HCT116 (cell line): ENCODE results near the gene TMCO4. TPM values are rescaled to one million over a fixed set of nuclear protein-coding genes. Genes with fewer than 3 reads are reported as not detected.

Experiments
- ATAC-seq: fragments of 200-7000 bp; cut with Tn5 transposase; 2 replicates; pipeline ENCODE4 v1.9.1; 2020; ENCODE audit warnings: mild to moderate bottlenecking, moderate library complexity
- BruUV-seq: library from RNA; stranded (reverse); fragments of 400-500 nt; replicated peaks from 2 replicates; lab custom pipeline; 2021; lab: Mats Ljungman, UMichigan
- CTCF ChIA-PET: fragments of 300-600 bp; sonication (Branson Sonifier 250); formaldehyde crosslinking; loops from one replicate; lab custom pipeline; 2021; ENCODE audit warnings: antibody characterized with exemption; lab: Charles Lee
- POLR2A ChIA-PET: fragments of 300-600, 350-600 bp; sonication (Branson Sonifier 250); formaldehyde crosslinking; loops from one replicate; lab custom pipeline; 2021; ENCODE audit warnings: antibody characterized with exemption; lab: Charles Lee
- RAD21 ChIA-PET, 2 experiments: fragments of 300-600 bp; sonication (Branson Sonifier 250); formaldehyde crosslinking; loops; one replicate each; lab custom pipeline; 2023; ENCODE audit warnings: low total read pairs in 2 of 2; ENCODE audit not compliant: uncharacterized antibody in 2 of 2, unreplicated experiment in 2 of 2, low non-redundant PET in 1 of 2; lab: Charles Lee
- DNase-seq: peaks from one replicate; pipeline ENCODE4 v3.0.0-alpha.2; 2010; ENCODE audit warnings: low read depth, low spot score
- H2AFZ ChIP-seq: fragments of 200-600 bp; shearing (Covaris generic), sonication (generic); 2 replicates; pipeline ENCODE4 v1.6.1; 2017; ENCODE audit warnings: low read depth, mixed run types, mixed read lengths, antibody characterized with exemption, low read length; ENCODE audit not compliant: poor library complexity, severe bottlenecking
- H3K27ac ChIP-seq: 2 replicates; pipeline ENCODE4 v1.5.1; 2012; ENCODE audit warnings: low read depth, low read length
- H3K27me3 ChIP-seq: fragments of 200-600 bp; sonication (generic); 2 replicates; pipeline ENCODE4 v1.6.1; 2016; ENCODE audit warnings: mixed run types, low read length, mixed read lengths; ENCODE audit not compliant: insufficient read depth
- H3K36me3 ChIP-seq, 2 experiments: fragments of 200-500 bp in 1 of 2; fragments of 200-600 bp in 1 of 2; sonication (Bioruptor generic) in 1 of 2; sonication (generic) in 1 of 2; 2 replicates each; pipeline versions ENCODE4 v1.5.1 to v1.6.1; 2014 to 2016; ENCODE audit warnings: low read length in 2 of 2, inconsistent platforms in 1 of 2, mixed read lengths in 1 of 2, mixed run types in 1 of 2; ENCODE audit not compliant: insufficient read depth in 2 of 2, control insufficient read depth in 1 of 2
- H3K4me1 ChIP-seq, 2 experiments: fragments of 200-600 bp in 1 of 2; sonication (generic) in 1 of 2; 2 replicates each; pipeline versions ENCODE4 v1.5.1 to v1.6.1; 2012 to 2017; ENCODE audit warnings: low read length in 2 of 2, inconsistent platforms in 1 of 2, mild to moderate bottlenecking in 1 of 2, mixed read lengths in 1 of 2, mixed run types in 1 of 2, moderate library complexity in 1 of 2; ENCODE audit not compliant: insufficient read depth in 2 of 2, control insufficient read depth in 1 of 2
- H3K4me2 ChIP-seq: fragments of 200-600 bp; sonication (generic); 2 replicates; pipeline ENCODE4 v1.6.1; 2017; ENCODE audit warnings: mixed run types, low read length, mixed read lengths
- H3K4me3 ChIP-seq, 2 experiments: fragments of 200-600 bp in 1 of 2; sonication (generic) in 1 of 2; replicated peaks in 1 of 2; 2 replicates each; pipeline ENCODE4 v1.5.1; 2011 to 2016; ENCODE audit warnings: low read length in 2 of 2, control low read depth in 1 of 2, low read depth in 1 of 2, mild to moderate bottlenecking in 1 of 2, mixed read lengths in 1 of 2, mixed run types in 1 of 2
- H3K79me2 ChIP-seq: fragments of 200-600 bp; sonication (generic); 2 replicates; pipeline ENCODE4 v1.6.1; 2017; ENCODE audit warnings: mild to moderate bottlenecking, mixed run types, low read length, moderate library complexity, mixed read lengths; ENCODE audit not compliant: insufficient read depth
- H3K9ac ChIP-seq: fragments of 200-600 bp; sonication (generic); 2 replicates; pipeline ENCODE4 v1.6.1; 2016; ENCODE audit warnings: low read length, mixed read lengths
- H3K9me2 ChIP-seq: fragments of 200-600 bp; sonication (generic), shearing (Covaris generic); 2 replicates; pipeline ENCODE4 v1.6.1; 2017; ENCODE audit warnings: mixed run types, mild to moderate bottlenecking, moderate library complexity; ENCODE audit not compliant: insufficient read depth
- H3K9me3 ChIP-seq, 2 experiments: fragments of 200-500 bp in 1 of 2; fragments of 200-600 bp in 1 of 2; sonication (Bioruptor generic) in 1 of 2; sonication (generic) in 1 of 2; 2 replicates each; pipeline ENCODE4 v1.6.1; 2014 to 2017; ENCODE audit warnings: low read length in 2 of 2, mixed read lengths in 2 of 2, inconsistent platforms in 1 of 2, low read depth in 1 of 2, mild to moderate bottlenecking in 1 of 2, mixed run types in 1 of 2, moderate library complexity in 1 of 2; ENCODE audit not compliant: control insufficient read depth in 1 of 2, insufficient read depth in 1 of 2
- H4K20me1 ChIP-seq: fragments of 200-600 bp; sonication (generic), shearing (Covaris generic); 2 replicates; pipeline ENCODE4 v1.6.1; 2017; ENCODE audit warnings: mixed run types, mild to moderate bottlenecking, moderate library complexity; ENCODE audit not compliant: insufficient read depth
- ELF1 ChIP-seq: IDR thresholded peaks from 2 replicates; pipeline ENCODE4 v1.6.1; 2012; ENCODE audit warnings: low read depth, borderline replicate concordance
- POLR2AphosphoS5 ChIP-seq: IDR thresholded peaks from 2 replicates; pipeline ENCODE4 v1.6.1; 2011; ENCODE audit warnings: mild to moderate bottlenecking, low read depth, low read length, moderate library complexity
- SRF ChIP-seq: IDR thresholded peaks from 2 replicates; pipeline ENCODE4 v1.6.1; 2012; ENCODE audit warnings: low read depth
- TCF7L2 ChIP-seq: IDR thresholded peaks from 2 replicates; pipeline ENCODE4 v1.7.0; 2011; ENCODE audit warnings: borderline replicate concordance, inconsistent platforms; ENCODE audit not compliant: insufficient read depth, insufficient read length; ENCODE audit errors: extremely low read depth
- YY1 ChIP-seq: IDR thresholded peaks from 2 replicates; pipeline ENCODE4 v1.6.1; 2011; ENCODE audit warnings: low read length, low read depth, moderate library complexity, mild to moderate bottlenecking; ENCODE audit not compliant: insufficient replicate concordance; ENCODE audit errors: extremely low read depth
- intact Hi-C: fragments of 100-400 bp; cut with micrococcal nuclease; formaldehyde crosslinking; loops from 2 replicates; pipeline ENCODE4 v1.10.0; 2022
- total RNA-seq: library from RNA; stranded (reverse); gene quantifications from one replicate; pipeline ENCODE4 v1.2.1, GENCODE V29; 2021; ENCODE audit not compliant: unreplicated experiment
- TF ChIP-seq, protein P1 (sequence below): IDR thresholded peaks from 2 replicates; pipeline ENCODE4 v1.6.1; 2012

TMCO4 gene
- total RNA-seq, 1 experiment from 2014 or later: 12.7 TPM

DNA sequence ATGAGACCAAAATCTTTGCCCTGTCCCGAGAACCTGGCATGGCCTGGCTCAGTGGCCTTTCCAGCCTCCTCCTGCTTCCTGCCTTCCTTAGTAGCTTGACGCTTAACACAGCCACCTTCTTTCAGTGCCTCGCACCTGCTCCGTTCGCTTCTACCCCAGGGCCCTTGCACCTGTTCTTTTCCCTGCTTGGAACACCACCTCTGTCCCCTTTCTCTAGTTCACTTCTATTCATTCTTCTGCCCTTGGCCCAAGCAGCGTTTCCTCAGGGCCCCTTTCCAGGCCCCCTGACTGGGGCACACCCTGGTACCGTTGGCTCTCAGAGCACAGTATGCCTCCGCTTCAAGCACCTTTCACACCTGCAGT is 144.0 kb downstream of the TMCO4 start:
- no peak overlapping the region for H3K9ac ChIP-seq
- no peaks in the 10 kb centered on the region for H3K9me3 ChIP-seq
- DNase-seq: no peak
- no TSS peak for BruUV-seq
- no peaks in the 10 kb centered on the region for H3K9me2 ChIP-seq
- H4K20me1 ChIP-seq: no peaks in the 10 kb centered on the region
- no peak overlapping the region for H3K4me2 ChIP-seq
- H3K27ac ChIP-seq: no peak overlapping the region
- TF ChIP-seq, protein P1, sequence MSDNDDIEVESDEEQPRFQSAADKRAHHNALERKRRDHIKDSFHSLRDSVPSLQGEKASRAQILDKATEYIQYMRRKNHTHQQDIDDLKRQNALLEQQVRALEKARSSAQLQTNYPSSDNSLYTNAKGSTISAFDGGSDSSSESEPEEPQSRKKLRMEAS: no peak
- TF ChIP-seq YY1: no peak
- no peak for TF ChIP-seq SRF
- TF ChIP-seq TCF7L2: no peak
- no peak for TF ChIP-seq POLR2AphosphoS5
- ChIA-PET CTCF (no interaction called here), POLR2A (no interaction called here), RAD21 (no interaction called here)
- no peak for ATAC-seq
- H2AFZ ChIP-seq: no peak overlapping the region
- intact Hi-C loops: loop anchor here (10.0 kb wide), 1 partner anchor 751 kb away; the partner anchor contains the start of gene ALDH4A1
- no peaks in the 10 kb centered on the region for H3K36me3 ChIP-seq
- H3K79me2 ChIP-seq: peaks cover 24% of the 10 kb centered on the region
- peaks cover 4 to 27% of the 10 kb centered on the region in 2 experiments; a peak in 3 of 4 replicates for H3K4me1 ChIP-seq
- no peaks in the 10 kb centered on the region for H3K27me3 ChIP-seq
- H3K4me3 ChIP-seq: no peak overlapping the region

DNA sequence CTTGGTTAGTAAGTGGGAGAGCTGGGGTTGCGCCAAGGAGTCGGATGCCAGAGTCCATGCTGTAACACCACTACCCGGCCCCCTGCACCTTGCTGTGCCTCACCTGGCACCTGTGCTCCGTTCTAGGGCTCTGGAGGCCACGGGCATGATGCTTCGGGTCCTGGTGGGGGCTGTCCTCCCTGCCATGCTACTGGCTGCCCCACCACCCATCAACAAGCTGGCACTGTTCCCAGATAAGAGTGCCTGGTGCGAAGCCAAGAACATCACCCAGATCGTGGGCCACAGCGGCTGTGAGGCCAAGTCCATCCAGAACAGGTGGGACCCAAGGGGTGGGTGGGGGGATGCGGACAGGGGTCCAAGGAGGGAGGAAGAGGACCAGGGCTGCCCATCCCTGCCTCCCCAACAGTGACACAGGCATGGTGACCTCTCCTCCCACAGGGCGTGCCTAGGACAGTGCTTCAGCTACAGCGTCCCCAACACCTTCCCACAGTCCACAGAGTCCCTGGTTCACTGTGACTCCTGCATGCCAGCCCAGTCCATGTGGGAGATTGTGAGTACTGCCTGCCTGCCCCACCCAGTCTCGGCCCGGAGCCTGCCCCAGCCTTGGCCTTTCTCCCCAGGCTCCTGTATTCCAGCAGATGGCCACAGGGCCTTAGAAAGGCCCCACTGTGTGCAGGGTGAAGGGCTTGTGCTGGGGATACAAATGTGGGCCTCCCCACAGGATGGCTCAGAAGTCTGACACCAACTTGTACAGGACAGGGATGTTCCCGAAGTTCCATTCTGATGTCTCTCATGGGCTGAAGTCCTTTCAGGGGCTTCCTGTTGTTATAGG is 144.6 kb downstream of the TMCO4 start:
- Histone ChIP-seq H2AFZ (no peak overlapping the region), H3K9ac (no peak overlapping the region), H4K20me1 (no peaks in the 10 kb centered on the region), H3K27ac (no peak overlapping the region), H3K4me3 (no peak overlapping the region), H3K79me2 (peaks cover 29% of the 10 kb centered on the region), H3K36me3 (no peaks in the 10 kb centered on the region), H3K9me3 (no peaks in the 10 kb centered on the region), H3K4me2 (no peak overlapping the region), H3K9me2 (no peaks in the 10 kb centered on the region), H3K4me1 (peaks cover 4 to 28% of the 10 kb centered on the region in 2 experiments; a peak in 3 of 4 replicates), H3K27me3 (no peaks in the 10 kb centered on the region)
- DNase-seq (no peak), ATAC-seq (no peak)
- POLR2A ChIA-PET: no interaction called here
- intact Hi-C loops: loop anchor here (5.0 to 10.0 kb wide), 2 partner anchors 218 to 750 kb away; partner anchors contain the start of gene ALDH4A1
- no TSS peak for BruUV-seq
- TF ChIP-seq ELF1: no peak
- RAD21 ChIA-PET: no interaction called here
- CTCF ChIA-PET: interaction anchor here (1.2 to 1.5 kb wide), 5 partner anchors 12 to 262 kb away, joined by 3 to 17 read pairs (median 7); partner anchors contain the start of gene NBL1
